H9 (cell line): Measurements from ENCODE around the gene DHX58. TPM values are rescaled to one million over a fixed set of nuclear protein-coding genes. Genes with fewer than 3 reads are reported as not detected.

Source experiments
- DNase-seq: peaks from one replicate; pipeline ENCODE4 v3.0.0-alpha.2; 2017
- H2AFZ ChIP-seq: one replicate; pipeline ENCODE4 v1.6.1; 2013; ENCODE audit warnings: mild to moderate bottlenecking, low read length, control low read depth, moderate library complexity
- H2AK5ac ChIP-seq: 2 replicates; pipeline ENCODE4 v1.6.1; 2013; ENCODE audit warnings: low read length, control low read depth, mixed read lengths; ENCODE audit not compliant: insufficient read length
- H2BK120ac ChIP-seq: one replicate; pipeline ENCODE4 v1.6.1; 2013; ENCODE audit warnings: low read depth, mild to moderate bottlenecking, low read length, control low read depth, inconsistent platforms; ENCODE audit not compliant: poor library complexity, severe bottlenecking
- H2BK12ac ChIP-seq: 2 replicates; pipeline ENCODE4 v1.6.1; 2013; ENCODE audit warnings: low read length, control low read depth, mixed read lengths, low read depth; ENCODE audit not compliant: insufficient read length
- H2BK15ac ChIP-seq: 2 replicates; pipeline ENCODE4 v1.6.1; 2013; ENCODE audit warnings: low read depth, low read length, control low read depth
- H2BK20ac ChIP-seq: one replicate; pipeline ENCODE4 v1.6.1; 2013; ENCODE audit warnings: low read depth, mild to moderate bottlenecking, low read length, control low read depth, inconsistent platforms; ENCODE audit not compliant: poor library complexity, severe bottlenecking
- H2BK5ac ChIP-seq: 2 replicates; pipeline ENCODE4 v1.6.1; 2013; ENCODE audit warnings: low read length, control low read depth, mixed read lengths; ENCODE audit not compliant: insufficient read length
- H3K14ac ChIP-seq: 2 replicates; pipeline ENCODE4 v1.6.1; 2013; ENCODE audit warnings: low read length, control low read depth; ENCODE audit not compliant: insufficient read depth
- H3K18ac ChIP-seq: 2 replicates; pipeline ENCODE4 v1.6.1; 2013; ENCODE audit warnings: low read depth, mild to moderate bottlenecking, mixed read lengths, low read length, control low read depth; ENCODE audit not compliant: insufficient read length
- H3K23ac ChIP-seq: 2 replicates; pipeline ENCODE4 v1.6.1; 2013; ENCODE audit warnings: low read length, control low read depth, mixed read lengths, low read depth; ENCODE audit not compliant: insufficient read length
- H3K23me2 ChIP-seq: 2 replicates; pipeline ENCODE4 v1.6.1; 2013; ENCODE audit warnings: low read depth, mild to moderate bottlenecking, mixed read lengths, low read length, control low read depth; ENCODE audit not compliant: insufficient read length, poor library complexity, severe bottlenecking
- H3K27ac ChIP-seq: 2 replicates; pipeline ENCODE4 v1.5.1; 2013; ENCODE audit warnings: low read length, control low read depth, mixed read lengths, low read depth; ENCODE audit not compliant: insufficient read length
- H3K27me3 ChIP-seq: 2 replicates; pipeline ENCODE4 v1.6.1; 2013; ENCODE audit warnings: low read length, control low read depth, inconsistent platforms; ENCODE audit not compliant: insufficient read depth
- H3K4ac ChIP-seq: 2 replicates; pipeline ENCODE4 v1.6.1; 2013; ENCODE audit warnings: low read depth, mild to moderate bottlenecking, control low read depth, inconsistent platforms, low read length, moderate library complexity
- H3K4me1 ChIP-seq: 2 replicates; pipeline ENCODE4 v1.6.1; 2013; ENCODE audit warnings: low read length, control low read depth, inconsistent platforms; ENCODE audit not compliant: insufficient read depth
- H3K4me2 ChIP-seq: 2 replicates; pipeline ENCODE4 v1.6.1; 2013; ENCODE audit warnings: low read length, control low read depth, mixed read lengths; ENCODE audit not compliant: insufficient read length, insufficient read depth
- H3K56ac ChIP-seq: 2 replicates; pipeline ENCODE4 v1.6.1; 2013; ENCODE audit warnings: low read depth, mild to moderate bottlenecking, mixed read lengths, low read length, control low read depth; ENCODE audit not compliant: insufficient read length
- H3K79me1 ChIP-seq: 2 replicates; pipeline ENCODE4 v1.6.1; 2013; ENCODE audit warnings: low read depth, mild to moderate bottlenecking, moderate library complexity, low read length, control low read depth, inconsistent platforms; ENCODE audit not compliant: insufficient read depth, poor library complexity, severe bottlenecking
- H3K79me2 ChIP-seq: 2 replicates; pipeline ENCODE4 v1.6.1; 2013; ENCODE audit warnings: low read length, control low read depth, inconsistent platforms; ENCODE audit not compliant: insufficient read depth
- H3K9ac ChIP-seq: 2 replicates; pipeline ENCODE4 v1.6.1; 2013; ENCODE audit warnings: low read length, control low read depth, mixed read lengths; ENCODE audit not compliant: insufficient read length; ENCODE audit errors: extremely low read depth
- H3K9me3 ChIP-seq: one replicate; pipeline ENCODE4 v1.6.1; 2013; ENCODE audit warnings: low read depth, low read length, inconsistent platforms; ENCODE audit not compliant: control insufficient read depth
- H3T11ph ChIP-seq: one replicate; pipeline ENCODE4 v1.6.1; 2013; ENCODE audit warnings: mild to moderate bottlenecking, low read length, control low read depth, inconsistent platforms
- H4K20me1 ChIP-seq: one replicate; pipeline ENCODE4 v1.6.1; 2013; ENCODE audit not compliant: control insufficient read depth, insufficient read length, insufficient read depth
- H4K5ac ChIP-seq: 2 replicates; pipeline ENCODE4 v1.6.1; 2013; ENCODE audit warnings: low read depth, mild to moderate bottlenecking, mixed read lengths, low read length, control low read depth; ENCODE audit not compliant: insufficient read length
- H4K8ac ChIP-seq: replicated peaks from 2 replicates; pipeline ENCODE4 v1.6.1; 2013; ENCODE audit warnings: low read length, control low read depth, mixed read lengths, low read depth; ENCODE audit not compliant: insufficient read length
- H4K91ac ChIP-seq: 2 replicates; pipeline ENCODE4 v1.6.1; 2013; ENCODE audit warnings: low read depth, mild to moderate bottlenecking, moderate library complexity, mixed read lengths, low read length, control low read depth; ENCODE audit not compliant: insufficient read length
- H3K27ac Mint-ChIP-seq, 3 experiments: 2 replicates in 2 of 3; 3 replicates in 1 of 3; pipeline ENCODE4 v1.8.0; 2020 to 2021; ENCODE audit warnings: mixed read lengths in 3 of 3, mild to moderate bottlenecking in 1 of 3, moderate library complexity in 1 of 3
- H3K27me3 Mint-ChIP-seq: 2 replicates; pipeline ENCODE4 v1.8.0; 2021; ENCODE audit warnings: low read depth, mild to moderate bottlenecking, moderate library complexity, mixed read lengths
- H3K36me3 Mint-ChIP-seq, 3 experiments: 2 replicates in 2 of 3; 3 replicates in 1 of 3; pipeline ENCODE4 v1.8.0; 2020 to 2021; ENCODE audit warnings: low read depth in 3 of 3, mixed read lengths in 3 of 3; ENCODE audit not compliant: insufficient read depth in 1 of 3
- H3K4me1 Mint-ChIP-seq, 2 experiments: 2 replicates each; pipeline ENCODE4 v1.8.0; 2020; ENCODE audit warnings: mixed read lengths in 2 of 2
- H3K4me3 Mint-ChIP-seq, 2 experiments: 2 replicates in 1 of 2; 3 replicates in 1 of 2; pipeline ENCODE4 v1.8.0; 2020 to 2021; ENCODE audit warnings: mild to moderate bottlenecking in 2 of 2, mixed read lengths in 2 of 2, moderate library complexity in 1 of 2
- H3K9me3 Mint-ChIP-seq, 2 experiments: 2 replicates in 1 of 2; 3 replicates in 1 of 2; pipeline ENCODE4 v1.8.0; 2020; ENCODE audit warnings: mild to moderate bottlenecking in 2 of 2, mixed read lengths in 2 of 2, moderate library complexity in 1 of 2
- WGBS: extraction: QIAGEN DNeasy Blood & Tissue Kit; methylation state at CpG from one replicate; pipeline ENCODE4 v1.1.7; 2013; ENCODE audit warnings: missing lambda C conversion rate, low lambda C conversion rate, mixed read lengths; ENCODE audit not compliant: insufficient read length; ENCODE audit errors: extremely low coverage; 5-methylcytosine and 5-hydroxymethylcytosine counted together
- total RNA-seq: library from RNA; stranded (reverse); gene quantifications from 2 replicates; pipeline ENCODE4 v1.2.1, GENCODE V29; 2021
- TF ChIP-seq, protein P1 (sequence below): fragments of 200-600 bp; sonication (generic); conservative IDR thresholded peaks from 3 replicates; pipeline ENCODE4 v1.8.0; 2021; ENCODE audit warnings: antibody characterized with exemption, mild to moderate bottlenecking

The DHX58 gene
- total RNA-seq, 1 experiment from 2014 or later = 3.9 TPM

DNA sequence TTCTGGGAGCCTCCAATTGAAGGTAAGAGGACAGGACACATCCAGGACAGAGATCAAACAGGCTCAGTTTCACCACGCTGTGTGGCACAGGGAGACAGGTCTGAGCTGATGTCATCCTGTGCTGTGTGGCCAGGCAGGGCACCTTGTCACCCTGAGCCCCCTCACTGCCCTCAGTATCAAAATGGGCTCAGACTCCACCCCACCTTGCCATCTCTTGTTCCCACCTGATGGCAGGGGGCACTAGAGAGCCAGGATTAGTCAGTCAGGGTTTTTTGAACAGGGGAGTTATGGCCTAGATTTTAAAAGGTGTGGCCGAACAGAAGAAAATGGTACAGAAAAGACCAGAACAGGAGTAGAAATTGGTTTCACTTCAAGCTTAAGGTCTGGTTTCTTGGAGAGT lies 6.0 kb upstream of the DHX58 start:
- no peak overlapping the region for H2AK5ac ChIP-seq
- H3K9me3 ChIP-seq = no peaks in the 10 kb centered on the region
- peaks cover 22 to 32% of the 10 kb centered on the region in 2 experiments for H3K4me1 Mint-ChIP-seq
- no CpG with 5 or more reads among the region's 2 CpGs for WGBS
- no peak overlapping the region for H2AFZ ChIP-seq
- no peaks in the 10 kb centered on the region for H3K27me3 Mint-ChIP-seq
- peak overlapping the region in 1 of 2 experiments; percentile 28; a peak in 2 of 5 replicates for H3K4me3 Mint-ChIP-seq
- H2BK120ac ChIP-seq = no peak overlapping the region
- DNase-seq = peak; percentile 64
- no peak overlapping the region for H2BK5ac ChIP-seq
- no peaks in the 10 kb centered on the region for H3K79me1 ChIP-seq
- no peak overlapping the region for H3K9ac ChIP-seq
- no peak overlapping the region for H3K27ac ChIP-seq
- H3T11ph ChIP-seq = no peak overlapping the region
- H3K23ac ChIP-seq = no peak overlapping the region
- H3K23me2 ChIP-seq = no peaks in the 10 kb centered on the region
- H3K27me3 ChIP-seq = no peaks in the 10 kb centered on the region
- H3K18ac ChIP-seq = no peak overlapping the region
- no peak overlapping the region for H4K91ac ChIP-seq
- no peak overlapping the region for H3K56ac ChIP-seq
- no peaks in the 10 kb centered on the region for H3K79me2 ChIP-seq
- H3K36me3 Mint-ChIP-seq = peaks cover 9 to 58% (median 46%) of the 10 kb centered on the region in 3 experiments; a peak in 6 of 7 replicates
- H2BK12ac ChIP-seq = no peak overlapping the region
- no peak overlapping the region for H4K8ac ChIP-seq
- TF ChIP-seq, protein P1, sequence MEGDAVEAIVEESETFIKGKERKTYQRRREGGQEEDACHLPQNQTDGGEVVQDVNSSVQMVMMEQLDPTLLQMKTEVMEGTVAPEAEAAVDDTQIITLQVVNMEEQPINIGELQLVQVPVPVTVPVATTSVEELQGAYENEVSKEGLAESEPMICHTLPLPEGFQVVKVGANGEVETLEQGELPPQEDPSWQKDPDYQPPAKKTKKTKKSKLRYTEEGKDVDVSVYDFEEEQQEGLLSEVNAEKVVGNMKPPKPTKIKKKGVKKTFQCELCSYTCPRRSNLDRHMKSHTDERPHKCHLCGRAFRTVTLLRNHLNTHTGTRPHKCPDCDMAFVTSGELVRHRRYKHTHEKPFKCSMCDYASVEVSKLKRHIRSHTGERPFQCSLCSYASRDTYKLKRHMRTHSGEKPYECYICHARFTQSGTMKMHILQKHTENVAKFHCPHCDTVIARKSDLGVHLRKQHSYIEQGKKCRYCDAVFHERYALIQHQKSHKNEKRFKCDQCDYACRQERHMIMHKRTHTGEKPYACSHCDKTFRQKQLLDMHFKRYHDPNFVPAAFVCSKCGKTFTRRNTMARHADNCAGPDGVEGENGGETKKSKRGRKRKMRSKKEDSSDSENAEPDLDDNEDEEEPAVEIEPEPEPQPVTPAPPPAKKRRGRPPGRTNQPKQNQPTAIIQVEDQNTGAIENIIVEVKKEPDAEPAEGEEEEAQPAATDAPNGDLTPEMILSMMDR = peak; percentile 66
- no peak overlapping the region for H3K27ac Mint-ChIP-seq
- H3K14ac ChIP-seq = no peak overlapping the region
- H3K4me1 ChIP-seq = no peaks in the 10 kb centered on the region
- no peak overlapping the region for H4K5ac ChIP-seq
- H2BK15ac ChIP-seq = no peak overlapping the region
- no peak overlapping the region for H3K4me2 ChIP-seq
- H4K20me1 ChIP-seq = no peaks in the 10 kb centered on the region
- H3K4ac ChIP-seq = no peak overlapping the region
- H3K9me3 Mint-ChIP-seq = no peaks in the 10 kb centered on the region
- no peak overlapping the region for H2BK20ac ChIP-seq
